K562 (cell line): Measurements from ENCODE around the gene GLP1R. TPM values are rescaled to one million over a fixed set of nuclear protein-coding genes. Genes with fewer than 3 reads are reported as not detected.
A peak's percentile ranks its signal among the peaks of the same experiment; 100 is the strongest.

Experiments
- YBX1 ChIP-seq: fragments of 450-650 bp; IDR thresholded peaks from 2 replicates; pipeline ENCODE4 v1.7.1; 2016; ENCODE audit warnings: mild to moderate bottlenecking
- polyA plus RNA-seq, 8 experiments: library from polyadenylated mRNA; depleted of rRNA in 4 of 8; stranded (reverse) in 5 of 8; unstranded in 3 of 8; fragments of >200 nt; fragmentation: Nextera tagmentation in 2 of 8; fragmentation: Illumina TruSeq in 1 of 8; extraction: Ambion mirVana in 2 of 8; extraction: Trizol in 1 of 8; gene quantifications; 2 replicates each; pipeline versions ENCODE4 v1.2.1 to v1.2.3, GENCODE V29; 2011 to 2014; ENCODE audit warnings: inconsistent platforms in 1 of 8, missing spikeins in 1 of 8
- total RNA-seq, 7 experiments: library from RNA; depleted of rRNA in 6 of 7; stranded (reverse); fragments of >200 nt in 6 of 7; fragmentation: Illumina TruSeq in 2 of 7; extraction: Trizol in 2 of 7; gene quantifications; 2 replicates each; pipeline versions ENCODE4 v1.2.1 to v1.2.3, GENCODE V29; 2011 to 2021; ENCODE audit warnings: low replicate concordance in 1 of 7
- TF ChIP-seq, protein P1 (sequence below), 2 experiments: fragments of 450-650 bp in 1 of 2; sonication (generic) in 1 of 2; formaldehyde crosslinking in 1 of 2; IDR thresholded peaks; 2 replicates each; pipeline versions ENCODE4 v1.7.1 to v1.9.0; 2016 to 2022; ENCODE audit warnings: inconsistent platforms in 1 of 2, mild to moderate bottlenecking in 1 of 2, missing genetic modification reagents in 1 of 2

Gene GLP1R
- total and polyA plus RNA-seq, 9 of the 15 experiments (the other 6 are each of a cell fraction or from before 2014, with no cell fraction given): not detected

DNA sequence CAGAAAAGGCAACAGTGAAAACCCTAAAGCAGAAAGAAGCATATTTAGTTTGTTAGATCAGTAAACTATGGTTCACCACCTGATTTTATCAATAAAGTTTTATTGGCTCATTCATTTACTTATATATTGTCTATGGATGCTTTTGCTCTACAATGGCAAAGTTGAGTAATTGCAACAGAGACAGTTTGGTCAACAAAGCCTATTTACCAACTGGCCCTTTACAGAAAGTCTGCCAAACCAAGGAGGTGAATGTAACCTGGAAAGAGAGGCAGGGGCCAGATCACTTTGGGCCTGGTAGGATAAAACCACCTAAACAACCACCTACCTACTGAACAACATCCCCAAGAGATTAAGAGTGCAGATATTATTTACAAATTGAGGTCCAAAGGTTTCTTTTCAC is 47.0 kb downstream of the GLP1R start (continued):
- TF ChIP-seq, protein P1, sequence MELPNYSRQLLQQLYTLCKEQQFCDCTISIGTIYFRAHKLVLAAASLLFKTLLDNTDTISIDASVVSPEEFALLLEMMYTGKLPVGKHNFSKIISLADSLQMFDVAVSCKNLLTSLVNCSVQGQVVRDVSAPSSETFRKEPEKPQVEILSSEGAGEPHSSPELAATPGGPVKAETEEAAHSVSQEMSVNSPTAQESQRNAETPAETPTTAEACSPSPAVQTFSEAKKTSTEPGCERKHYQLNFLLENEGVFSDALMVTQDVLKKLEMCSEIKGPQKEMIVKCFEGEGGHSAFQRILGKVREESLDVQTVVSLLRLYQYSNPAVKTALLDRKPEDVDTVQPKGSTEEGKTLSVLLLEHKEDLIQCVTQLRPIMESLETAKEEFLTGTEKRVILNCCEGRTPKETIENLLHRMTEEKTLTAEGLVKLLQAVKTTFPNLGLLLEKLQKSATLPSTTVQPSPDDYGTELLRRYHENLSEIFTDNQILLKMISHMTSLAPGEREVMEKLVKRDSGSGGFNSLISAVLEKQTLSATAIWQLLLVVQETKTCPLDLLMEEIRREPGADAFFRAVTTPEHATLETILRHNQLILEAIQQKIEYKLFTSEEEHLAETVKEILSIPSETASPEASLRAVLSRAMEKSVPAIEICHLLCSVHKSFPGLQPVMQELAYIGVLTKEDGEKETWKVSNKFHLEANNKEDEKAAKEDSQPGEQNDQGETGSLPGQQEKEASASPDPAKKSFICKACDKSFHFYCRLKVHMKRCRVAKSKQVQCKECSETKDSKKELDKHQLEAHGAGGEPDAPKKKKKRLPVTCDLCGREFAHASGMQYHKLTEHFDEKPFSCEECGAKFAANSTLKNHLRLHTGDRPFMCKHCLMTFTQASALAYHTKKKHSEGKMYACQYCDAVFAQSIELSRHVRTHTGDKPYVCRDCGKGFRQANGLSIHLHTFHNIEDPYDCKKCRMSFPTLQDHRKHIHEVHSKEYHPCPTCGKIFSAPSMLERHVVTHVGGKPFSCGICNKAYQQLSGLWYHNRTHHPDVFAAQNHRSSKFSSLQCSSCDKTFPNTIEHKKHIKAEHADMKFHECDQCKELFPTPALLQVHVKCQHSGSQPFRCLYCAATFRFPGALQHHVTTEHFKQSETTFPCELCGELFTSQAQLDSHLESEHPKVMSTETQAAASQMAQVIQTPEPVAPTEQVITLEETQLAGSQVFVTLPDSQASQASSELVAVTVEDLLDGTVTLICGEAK (IDR thresholded peaks at IDR 0.05): peak; percentile 67; the same call in 1 of the 2 replicates
- TF ChIP-seq, protein P1 (CRISPR knock-in tag; IDR thresholded peaks at IDR 0.05): no peak
- TF ChIP-seq YBX1: no peak
